GM12864 (cell line): ENCODE measurements around the gene SLC25A41.

Experiments used
- DNase-seq: peaks from one replicate; pipeline ENCODE4 v3.0.0-alpha.2; 2011; ENCODE audit warnings: low read depth
- H3K4me3 ChIP-seq: 2 replicates; pipeline ENCODE4 v1.5.1; 2011; ENCODE audit warnings: mild to moderate bottlenecking, low read depth, low read length, control low read depth
- CTCF ChIP-seq: IDR thresholded peaks from 2 replicates; pipeline ENCODE4 v1.5.1; 2011; ENCODE audit warnings: low read depth, mild to moderate bottlenecking, moderate library complexity, low read length, control low read depth, inconsistent platforms; ENCODE audit errors: missing control alignments

Gene SLC25A41

GRCh38 chr19:6460099-6460884, 26.7 kb upstream of the SLC25A41 start:
- H3K4me3 ChIP-seq = peak overlapping the region; percentile 95
- DNase-seq = peak; percentile 92
- peak; percentile 75 for TF ChIP-seq CTCF

- peak within 1 kb of the TSS; percentile 95 for H3K4me3 ChIP-seq
- peak; percentile 33 for DNase-seq
- TF ChIP-seq CTCF = no peak
Observed at GRCh38 chr19:6459262-6460098, 25.9 kb upstream of the SLC25A41 start, which contains the start of gene SLC25A23. Gene SLC25A23, minus strand, starts transcription at chr19:6459792. Its CDS starts 164 bp downstream, at chr19:6459628.

GRCh38 chr19:6458695-6459261, 25.2 kb upstream of the SLC25A41 start:
- peak overlapping the region; percentile 95 for H3K4me3 ChIP-seq
- DNase-seq = no peak
- no peak for TF ChIP-seq CTCF

GRCh38 chr19:6457958-6458694, 24.6 kb upstream of the SLC25A41 start:
- no peak for DNase-seq
- peak overlapping the region; percentile 95 for H3K4me3 ChIP-seq
- TF ChIP-seq CTCF = no peak

GRCh38 chr19:6455924-6456323, 22.4 kb upstream of the SLC25A41 start:
- no peak for TF ChIP-seq CTCF
- no peak overlapping the region for H3K4me3 ChIP-seq
- no peak for DNase-seq

- no peak for TF ChIP-seq CTCF
- no peak for DNase-seq
- no peak overlapping the region for H3K4me3 ChIP-seq
Observed at GRCh38 chr19:6453951-6454565, 20.5 kb upstream of the SLC25A41 start.
